NCI-H1105 treated with DMSO at 0.1 percent for 48 hours (cell line): ENCODE results near the gene MRGPRD.

Source experiments
- DNase-seq: peaks from one replicate; lab custom pipeline; 2025; lab: John Stamatoyannopoulos, UW

Gene MRGPRD

GRCh38 chr11:68968306-68969250 lies 12.2 kb downstream of the MRGPRD start:
- DNase-seq, result no peak

DNA sequence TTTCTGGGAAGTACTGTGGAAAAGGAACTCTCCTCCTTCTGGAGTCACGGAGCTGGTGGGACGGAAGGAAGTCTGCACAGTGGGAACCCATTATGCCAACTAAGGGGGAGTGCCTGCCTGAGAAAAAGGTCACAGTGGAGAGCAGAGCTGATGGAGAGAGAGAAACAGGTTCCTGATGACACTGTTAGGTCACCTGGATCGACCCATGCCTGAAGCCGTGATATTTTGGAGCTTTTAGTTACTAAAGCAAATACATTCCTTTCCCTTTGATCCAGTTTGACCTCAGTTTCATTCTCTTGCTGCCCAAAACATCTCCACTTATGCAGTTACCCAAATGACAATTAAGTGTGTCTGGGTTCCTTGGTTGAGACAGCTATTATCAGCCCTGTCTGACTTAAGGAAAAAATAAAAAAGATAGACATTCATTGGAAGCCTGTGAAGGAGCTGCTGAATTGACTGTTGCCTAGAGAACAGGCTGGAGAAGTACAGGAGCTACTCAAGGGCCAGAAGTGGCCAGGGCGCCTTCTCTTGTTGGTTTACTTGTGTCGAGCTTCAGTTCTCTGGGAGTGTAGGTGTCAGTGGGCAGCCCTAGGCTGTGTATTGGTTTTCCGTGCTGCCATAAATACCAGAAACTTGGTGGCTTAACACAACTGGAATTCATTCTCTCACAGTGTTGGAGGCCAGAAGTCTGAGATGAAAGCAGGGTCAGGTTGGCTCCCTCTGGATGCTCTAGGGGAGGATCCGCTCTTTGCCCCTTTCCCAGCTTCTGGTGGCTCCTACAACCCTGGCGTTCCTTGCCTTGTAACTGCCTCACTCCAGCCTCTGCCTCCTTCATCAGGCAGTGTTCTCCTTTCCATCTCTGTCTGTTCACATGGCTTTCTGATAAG lies 13.6 kb downstream of the MRGPRD start:
- DNase-seq, result no peak

- no peak for DNase-seq
Measured at GRCh38 chr11:68965901-68966853, 14.6 kb downstream of the MRGPRD start.

- DNase-seq, result no peak
Measured at GRCh38 chr11:68963779-68964178, 17.0 kb downstream of the MRGPRD start.

DNA sequence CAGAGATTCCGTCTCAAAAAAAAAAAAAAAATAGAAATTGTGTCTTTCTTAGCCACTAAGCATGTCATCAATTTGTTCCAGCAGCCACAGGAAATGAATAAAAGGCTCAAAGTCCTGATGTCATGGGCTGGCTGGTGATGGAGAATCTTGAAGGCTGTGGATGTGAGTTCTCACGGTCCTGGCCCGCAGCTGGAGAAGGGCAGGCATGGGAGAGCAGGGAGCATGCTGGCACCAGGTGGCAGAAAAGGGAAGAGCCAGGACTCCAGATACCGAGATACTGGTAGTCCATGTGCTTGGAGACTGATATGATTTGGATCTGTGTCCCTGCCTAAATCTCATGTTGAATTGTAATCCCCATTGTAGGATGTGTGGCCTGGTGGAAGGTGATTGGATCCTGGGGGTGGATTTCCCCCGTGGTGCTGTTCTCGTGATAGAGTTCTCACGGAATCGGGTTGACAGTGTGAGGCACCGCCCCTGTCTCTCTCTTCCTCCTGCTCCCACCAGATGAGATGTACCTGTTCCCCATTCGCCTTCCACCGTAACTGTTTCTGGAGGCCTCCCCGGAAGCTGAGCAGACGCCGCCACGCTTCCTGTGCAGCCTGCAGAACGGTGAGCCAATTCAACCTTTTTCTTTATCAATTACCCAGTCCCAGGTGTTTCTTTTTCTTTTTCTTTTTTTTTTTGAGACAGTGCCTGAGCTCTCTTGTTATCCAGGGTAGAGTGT lies 18.1 kb downstream of the MRGPRD start:
- no peak for DNase-seq

DNA sequence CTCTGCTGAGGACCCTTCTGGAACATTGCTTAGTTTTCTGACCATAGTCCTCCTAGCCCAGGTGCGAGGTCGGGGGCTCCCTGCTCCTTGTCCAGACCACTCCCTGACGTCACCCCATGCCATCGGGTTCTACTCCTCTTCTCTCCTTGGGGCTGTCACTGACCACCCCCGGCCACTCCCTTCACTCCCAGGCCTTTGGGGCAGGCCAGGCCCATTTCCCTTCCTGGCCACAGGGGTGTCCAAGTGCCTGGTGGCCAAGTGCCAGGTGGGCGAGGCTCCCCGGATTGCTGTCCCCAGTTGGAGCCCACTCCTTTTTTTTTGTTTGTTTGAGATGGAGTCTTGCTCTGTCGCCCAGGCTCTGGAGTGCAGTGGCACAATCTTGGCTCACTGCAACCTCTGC lies 19.5 kb downstream of the MRGPRD start:
- no peak for DNase-seq

DNA sequence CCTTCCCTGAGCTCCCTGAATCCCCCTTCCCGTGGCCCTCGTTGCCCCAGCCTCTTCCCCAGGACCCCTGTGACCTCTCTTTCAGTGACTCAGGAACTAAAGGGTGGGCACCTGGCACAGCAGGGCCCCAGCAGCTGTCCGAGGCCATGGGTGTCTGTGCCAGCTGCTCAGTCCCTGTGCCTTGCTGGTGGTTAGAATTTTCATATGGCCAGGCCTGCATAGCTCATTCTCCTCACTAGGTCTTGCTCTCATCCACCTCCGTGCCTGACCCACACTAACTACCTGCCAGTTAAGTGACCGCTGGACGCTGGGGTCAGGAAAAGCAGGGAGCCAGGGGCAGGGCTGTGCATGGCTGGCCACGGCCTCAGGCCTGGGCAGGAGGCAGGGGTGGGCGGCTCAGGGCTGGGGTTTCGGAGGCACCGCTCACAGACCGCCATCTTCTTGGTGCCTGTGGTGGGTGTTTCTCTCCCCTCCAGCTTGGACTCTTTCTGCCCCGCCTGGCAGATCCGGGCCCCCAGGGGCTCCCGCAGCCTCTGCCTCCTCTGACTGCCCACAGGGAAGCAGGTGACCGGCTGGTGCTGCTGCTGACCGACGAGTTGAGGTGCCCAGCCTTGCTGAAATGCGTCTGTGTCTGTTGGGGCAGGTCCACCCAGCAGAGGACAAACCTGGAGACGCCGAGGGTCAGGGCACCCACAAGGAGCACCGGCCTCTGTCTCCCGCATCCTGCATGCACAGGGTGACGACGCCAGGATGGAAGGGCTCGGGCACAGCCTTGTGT lies 20.3 kb downstream of the MRGPRD start:
- DNase-seq, result no peak

GRCh38 chr11:68959465-68960293 lies 21.1 kb downstream of the MRGPRD start:
- DNase-seq, result no peak

- DNase-seq, result no peak
Measured at GRCh38 chr11:68958211-68958610, 22.6 kb downstream of the MRGPRD start.

DNA sequence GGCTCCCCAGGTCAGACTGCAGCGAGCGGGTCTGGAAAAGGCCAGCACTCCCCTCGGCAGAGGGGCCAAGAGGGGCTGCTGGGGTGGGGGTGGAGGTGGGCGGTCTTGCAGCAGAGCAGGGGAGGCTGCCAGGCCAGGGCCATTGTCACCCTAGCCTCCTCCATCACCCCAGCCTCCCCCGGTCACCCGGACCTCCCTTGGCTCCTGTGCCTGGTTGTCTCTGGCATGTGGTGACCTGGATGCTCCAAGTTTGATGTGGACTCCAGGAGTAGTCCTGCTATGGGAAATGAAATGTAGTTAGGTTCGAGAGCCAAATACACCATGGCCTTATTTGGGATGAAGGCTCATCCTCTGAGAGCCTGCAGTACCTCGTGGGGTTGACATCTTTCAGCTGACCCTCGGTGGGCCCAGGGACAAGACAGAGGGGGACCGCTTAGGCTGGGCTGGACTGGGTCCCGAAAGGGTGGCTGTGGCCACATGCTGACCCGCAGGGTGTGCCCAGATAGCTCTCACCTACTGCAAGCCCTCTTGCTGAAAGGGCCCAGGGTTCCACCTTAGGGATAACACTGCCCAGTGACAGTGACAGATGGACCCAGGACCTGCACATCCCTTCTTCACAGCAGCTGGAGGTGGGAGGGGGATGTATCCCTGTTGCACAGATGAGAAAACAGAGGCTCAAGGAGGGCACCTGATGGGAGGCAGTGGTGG lies 24.1 kb downstream of the MRGPRD start:
- no peak for DNase-seq

DNA sequence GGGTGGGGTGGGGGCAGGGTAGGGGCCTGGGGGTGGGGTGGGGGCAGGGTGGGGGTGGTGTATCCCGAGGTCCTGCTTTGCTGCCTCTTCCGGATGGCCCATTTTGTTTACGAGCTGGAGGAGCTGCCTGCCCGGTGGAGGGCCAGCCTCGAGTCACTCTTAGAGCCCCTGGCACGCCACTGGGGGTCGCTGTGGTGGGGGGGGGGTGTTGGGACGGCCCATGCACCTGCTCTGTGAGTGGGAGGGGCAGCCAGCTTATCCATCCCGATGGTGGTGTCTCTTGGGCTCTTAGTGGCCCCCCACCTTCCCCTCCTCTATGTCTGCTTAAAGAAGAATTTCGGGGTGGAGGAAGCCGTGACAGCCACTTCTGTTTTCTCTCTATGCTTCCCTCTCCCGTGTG lies 24.6 kb downstream of the MRGPRD start:
- no peak for DNase-seq

GRCh38 chr11:68955607-68955958 lies 25.2 kb downstream of the MRGPRD start:
- DNase-seq, result no peak

- no peak for DNase-seq
Measured at GRCh38 chr11:68954836-68955606, 25.8 kb downstream of the MRGPRD start.

GRCh38 chr11:68950762-68951161 lies 30.0 kb downstream of the MRGPRD start:
- DNase-seq, result no peak

DNA sequence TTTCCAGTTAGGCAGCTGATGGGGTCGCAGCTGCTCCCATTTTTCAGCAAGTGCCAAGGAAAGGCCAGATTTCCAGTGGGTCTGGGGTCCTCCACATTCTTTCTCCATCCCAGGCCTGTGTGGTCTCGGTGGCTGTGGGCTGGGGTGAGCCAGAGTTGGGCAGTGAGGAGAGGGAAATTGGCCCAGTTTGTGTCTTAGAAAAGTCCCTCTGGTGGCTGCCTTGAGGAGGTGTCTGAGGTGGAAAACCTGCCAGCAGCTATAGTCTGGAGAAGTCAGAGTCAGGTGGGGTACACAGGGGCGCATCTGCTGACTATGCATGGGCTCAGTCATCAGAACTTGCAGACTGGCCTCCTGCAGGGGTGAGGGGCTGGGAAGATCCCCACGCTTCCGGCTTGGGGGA lies 30.5 kb downstream of the MRGPRD start:
- no peak for DNase-seq

DNA sequence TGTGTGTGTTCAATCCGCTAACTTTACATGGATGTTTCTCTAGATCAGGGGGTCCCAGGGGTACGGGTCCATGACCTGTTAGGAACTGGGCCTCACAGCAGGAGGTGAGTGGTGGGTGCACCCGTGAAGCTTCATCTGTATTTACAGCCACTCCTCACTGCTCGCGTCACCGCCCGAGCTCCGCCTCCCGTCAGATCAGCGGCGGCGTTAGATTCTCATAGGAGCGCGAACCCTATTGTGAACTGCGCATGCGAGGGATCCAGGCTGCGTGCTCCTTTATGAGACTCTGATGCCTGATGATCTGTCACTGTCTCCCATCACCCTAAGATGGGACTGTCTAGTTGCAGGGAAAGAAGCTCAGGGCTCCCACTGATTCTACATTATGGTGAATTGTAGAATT lies 31.9 kb downstream of the MRGPRD start:
- DNase-seq, result no peak

- no peak for DNase-seq
Measured at GRCh38 chr11:68948496-68948895, 32.3 kb downstream of the MRGPRD start.

GRCh38 chr11:68947151-68947550 lies 33.6 kb downstream of the MRGPRD start:
- DNase-seq, result no peak
